Choroid plexus epithelial cell (primary cell): ENCODE data around the gene FGF12.

ENCODE experiments used
- DNase-seq: peaks from one replicate; pipeline ENCODE4 v3.0.0-alpha.2; 2010; ENCODE audit warnings: low read depth
- H3K4me3 ChIP-seq: 2 replicates; pipeline ENCODE4 v1.5.1; 2011; ENCODE audit warnings: low read depth, mild to moderate bottlenecking, control low read depth, low read length, moderate library complexity
- TF ChIP-seq, protein P1 (sequence below): conservative IDR thresholded peaks from 2 replicates; pipeline ENCODE4 v1.5.1; 2011; ENCODE audit warnings: low read depth, mild to moderate bottlenecking, control low read depth, inconsistent platforms, low read length, moderate library complexity

The FGF12 gene

GRCh38 chr3:192575879-192576506 is 151.3 kb downstream of the FGF12 start:
- TF ChIP-seq, protein P1, sequence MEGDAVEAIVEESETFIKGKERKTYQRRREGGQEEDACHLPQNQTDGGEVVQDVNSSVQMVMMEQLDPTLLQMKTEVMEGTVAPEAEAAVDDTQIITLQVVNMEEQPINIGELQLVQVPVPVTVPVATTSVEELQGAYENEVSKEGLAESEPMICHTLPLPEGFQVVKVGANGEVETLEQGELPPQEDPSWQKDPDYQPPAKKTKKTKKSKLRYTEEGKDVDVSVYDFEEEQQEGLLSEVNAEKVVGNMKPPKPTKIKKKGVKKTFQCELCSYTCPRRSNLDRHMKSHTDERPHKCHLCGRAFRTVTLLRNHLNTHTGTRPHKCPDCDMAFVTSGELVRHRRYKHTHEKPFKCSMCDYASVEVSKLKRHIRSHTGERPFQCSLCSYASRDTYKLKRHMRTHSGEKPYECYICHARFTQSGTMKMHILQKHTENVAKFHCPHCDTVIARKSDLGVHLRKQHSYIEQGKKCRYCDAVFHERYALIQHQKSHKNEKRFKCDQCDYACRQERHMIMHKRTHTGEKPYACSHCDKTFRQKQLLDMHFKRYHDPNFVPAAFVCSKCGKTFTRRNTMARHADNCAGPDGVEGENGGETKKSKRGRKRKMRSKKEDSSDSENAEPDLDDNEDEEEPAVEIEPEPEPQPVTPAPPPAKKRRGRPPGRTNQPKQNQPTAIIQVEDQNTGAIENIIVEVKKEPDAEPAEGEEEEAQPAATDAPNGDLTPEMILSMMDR, result no peak
- DNase-seq, result no peak
- no peak overlapping the region for H3K4me3 ChIP-seq

DNA sequence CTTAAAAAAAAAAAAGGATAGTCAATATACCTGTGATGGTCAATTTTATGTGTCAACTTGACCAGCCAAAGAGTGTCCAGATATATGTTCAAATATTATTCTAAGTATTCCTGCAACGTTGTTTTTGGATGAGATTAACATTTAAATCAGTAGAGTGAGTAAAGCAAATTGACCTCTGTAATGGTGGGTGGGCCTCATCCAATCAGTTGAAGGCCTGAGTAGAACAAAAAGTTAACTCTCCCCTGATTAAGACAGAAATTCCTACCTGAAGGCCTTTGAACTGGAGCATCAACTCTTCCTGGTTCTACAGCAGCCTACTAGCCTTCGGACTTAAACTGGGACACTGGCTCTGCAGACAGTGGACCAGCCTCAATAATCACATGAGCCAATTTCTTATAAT is 154.1 kb downstream of the FGF12 start:
- no peak overlapping the region for H3K4me3 ChIP-seq
- DNase-seq, result no peak
- TF ChIP-seq, protein P1, result no peak

DNA sequence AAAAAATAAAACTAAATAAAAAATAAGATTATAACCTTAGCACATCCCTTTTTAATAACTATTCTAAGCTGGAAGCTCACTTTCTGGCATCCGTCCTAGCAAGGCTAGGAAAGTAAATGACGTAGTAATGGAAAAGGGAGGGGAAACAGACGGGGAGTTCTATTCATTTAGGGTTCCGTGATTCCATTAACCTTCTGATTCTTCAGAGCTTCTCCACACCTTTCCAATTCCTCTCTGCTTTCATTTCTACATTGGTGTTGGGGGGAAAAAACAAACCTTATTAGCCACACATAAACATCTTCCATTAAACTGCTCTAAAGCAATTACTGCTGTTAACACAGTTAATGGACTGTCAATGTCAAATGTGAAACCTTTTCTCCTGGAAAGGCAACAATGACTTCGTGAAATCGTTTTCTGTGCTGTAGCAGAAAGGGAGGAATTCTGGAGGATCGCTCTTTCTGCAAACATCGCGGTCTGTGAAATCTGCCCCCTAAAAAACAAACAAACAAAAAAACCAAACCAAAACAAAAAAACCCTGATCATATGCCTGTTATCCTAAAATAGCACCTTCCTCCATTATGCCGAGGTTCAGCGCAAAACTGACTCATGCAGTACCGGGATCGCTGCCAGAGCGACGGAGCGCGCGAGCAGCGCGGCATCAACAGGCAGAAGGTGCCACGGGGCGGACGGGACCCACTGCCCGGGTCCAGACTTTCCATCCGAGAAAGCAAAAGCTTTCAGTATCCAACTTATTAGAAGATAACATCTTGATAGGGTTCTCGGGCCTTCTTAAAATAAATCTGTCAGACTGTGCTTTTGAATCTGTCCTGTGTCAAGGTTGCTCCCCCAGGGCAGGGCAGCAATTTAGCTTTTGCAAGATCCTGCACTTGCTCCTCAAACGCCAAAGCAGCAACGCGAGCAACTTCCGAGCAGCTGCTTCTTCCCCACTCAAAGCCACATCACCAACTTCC is 156.2 kb downstream of the FGF12 start:
- TF ChIP-seq, protein P1, result no peak
- peak; percentile 56 for DNase-seq
- peak overlapping the region; percentile 32 for H3K4me3 ChIP-seq

GRCh38 chr3:192570315-192570714 is 157.0 kb downstream of the FGF12 start:
- TF ChIP-seq, protein P1, result no peak
- no peak overlapping the region for H3K4me3 ChIP-seq
- DNase-seq, result no peak

- peak; percentile 96 for DNase-seq
- no peak overlapping the region for H3K4me3 ChIP-seq
- TF ChIP-seq, protein P1, result peak; percentile 84
These were observed 160.5 kb downstream of the FGF12 start for GRCh38 chr3:192566706-192567290.

- H3K4me3 ChIP-seq, result no peak overlapping the region
- TF ChIP-seq, protein P1, result no peak
- DNase-seq, result peak; percentile 5
These were observed 162.7 kb downstream of the FGF12 start for GRCh38 chr3:192564611-192565010.
